Transverse colon (tissue), 4 donors: ENCODE data around the gene TGFB1. TPM values are rescaled to one million over a fixed set of nuclear protein-coding genes. Genes with fewer than 3 reads are reported as not detected.

Experiments used
- DNase-seq: peaks from one replicate; pipeline ENCODE4 v3.0.0-alpha.2; 2019
- H3K27ac ChIP-seq, 4 donors: fragments of 200-600 bp; sonication (generic); 2 replicates each; pipeline ENCODE4 v1.5.1; 2016 to 2018; ENCODE audit warnings: inconsistent platforms in 4 of 4
- H3K27me3 ChIP-seq: fragments of 200-600 bp; sonication (generic); 2 replicates; pipeline ENCODE4 v1.5.1; 2017; ENCODE audit warnings: inconsistent platforms
- H3K36me3 ChIP-seq, 4 donors: fragments of 200-600 bp; sonication (generic); 2 replicates each; pipeline ENCODE4 v1.5.1; 2017 to 2019; ENCODE audit warnings: inconsistent platforms in 4 of 4
- H3K4me1 ChIP-seq, 4 donors: fragments of 200-600 bp; sonication (generic); 2 replicates each; pipeline ENCODE4 v1.5.1; 2017 to 2020; ENCODE audit warnings: inconsistent platforms in 4 of 4
- H3K4me3 ChIP-seq, 4 donors: fragments of 200-600 bp; sonication (generic); 1 replicate in 1 of 4; 2 replicates in 3 of 4; pipeline versions ENCODE4 v1.5.1 to v1.6.1; 2017 to 2019; ENCODE audit warnings: inconsistent platforms in 4 of 4
- H3K9me3 ChIP-seq, 2 donors: fragments of 200-600 bp; sonication (generic); 2 replicates each; pipeline ENCODE4 v1.5.1; 2017 to 2019; ENCODE audit warnings: inconsistent platforms in 2 of 2
- CTCF ChIP-seq, 5 experiments: fragments of 200-600 bp in 3 of 5; fragments of 450-650 bp in 2 of 5; sonication (generic) in 3 of 5; IDR thresholded peaks; 1 replicate in 2 of 5; 2 replicates in 3 of 5; pipeline ENCODE4 v1.5.1; 2016 to 2017; ENCODE audit warnings: antibody characterized with exemption in 5 of 5, inconsistent platforms in 3 of 5, mild to moderate bottlenecking in 2 of 5, moderate library complexity in 1 of 5
- EP300 ChIP-seq: sonication (generic); formaldehyde crosslinking; IDR thresholded peaks from one replicate; pipeline ENCODE4 v1.6.1; 2017; ENCODE audit warnings: antibody characterized with exemption, low read depth
- POLR2A ChIP-seq: fragments of 450-650 bp; IDR thresholded peaks from one replicate; pipeline ENCODE4 v1.6.1; 2016; ENCODE audit warnings: antibody characterized with exemption, mild to moderate bottlenecking, moderate library complexity
- POLR2AphosphoS5 ChIP-seq, 3 donors: sonication (generic); formaldehyde crosslinking; IDR thresholded peaks; one replicate each; pipeline ENCODE4 v1.6.1; 2016; ENCODE audit warnings: antibody characterized with exemption in 3 of 3
- WGBS, 2 donors: methylation state at CpG; one replicate each; pipeline ENCODE4 v1.1.5; 2018; ENCODE audit warnings: low coverage in 1 of 2; 5-methylcytosine and 5-hydroxymethylcytosine counted together
- in situ Hi-C, 4 donors: fragments of 200-750 bp; cut with MboI; loops; one replicate each; pipeline versions ENCODE4 v1.15.0 to v1.15.1; 2017; ENCODE audit warnings: low sequenced_read_pairs in 3 of 4, low pct_ligation_motif_present in 1 of 4, low pct_unique_long_range_greater_than_20kb in 1 of 4
- intact Hi-C: fragments of 100-400 bp; cut with DNase I; formaldehyde crosslinking; loops from one replicate; pipeline ENCODE4 v1.15.1; 2023; ENCODE audit warnings: low total_unique reads
- total RNA-seq, 4 donors: library from RNA; depleted of rRNA; stranded (reverse); fragments of >200 nt; gene quantifications; one replicate each; pipeline ENCODE4 v1.1.0, GENCODE V29; 2016

Gene TGFB1
- total RNA-seq, 4 donors from 2014 or later = 4.4 to 30.3 (median 9.7) TPM

- intact Hi-C loops (no loop called here), in situ Hi-C loops (no loop called here)
- DNase-seq = peak; percentile 90
- Histone ChIP-seq H3K4me1 (peaks cover 22 to 52% (median 34%) of the 10 kb centered on the region in 4 donors), H3K9me3 (no peaks in the 10 kb centered on the region), H3K27me3 (no peaks in the 10 kb centered on the region), H3K27ac (peak within 1 kb of the TSS; percentile 91 to 96 (median 93)), H3K4me3 (peak within 1 kb of the TSS; percentile 60 to 67 (median 64)), H3K36me3 (peaks cover 0 to 28% (median 10%) of the 10 kb centered on the region in 4 donors)
- TF ChIP-seq POLR2A (peak; percentile 76), CTCF (IDR thresholded peaks at IDR 0.05) (no peak), POLR2AphosphoS5 (IDR thresholded peaks at IDR 0.05) (peak; percentile 61 to 88 (median 73))
- WGBS, 2 donors = 1% methylated on average over 35 to 47 of the region's 47 CpGs
Measured at GRCh38 chr19:41310033-41310831, 43.5 kb downstream of the TGFB1 start, which contains the start of gene CCDC97. Gene CCDC97, plus strand, starts transcription at chr19:41310172. Its CDS starts 139 bp downstream, at chr19:41310311.

- in situ Hi-C loops = no loop called here
- no peak for DNase-seq
- intact Hi-C loops = loop anchor here (5.0 kb wide), 1 partner anchor 37 kb away; no protein-coding TSS in a partner anchor
- no peaks in the 10 kb centered on the region for H3K9me3 ChIP-seq
- H3K4me3 ChIP-seq = peak overlapping the region; percentile 60 to 67 (median 64)
- WGBS, 2 donors = 0 to 7% methylated on average over 14 to 26 of the region's 26 CpGs
- TF ChIP-seq CTCF (IDR thresholded peaks at IDR 0.05) (no peak), POLR2AphosphoS5 (IDR thresholded peaks at IDR 0.05) (peak; percentile 6 to 63 (median 39))
- no peaks in the 10 kb centered on the region for H3K27me3 ChIP-seq
- peak overlapping the region; percentile 91 to 96 (median 93) for H3K27ac ChIP-seq
- H3K36me3 ChIP-seq = peaks cover 0 to 32% (median 14%) of the 10 kb centered on the region in 4 donors
- peaks cover 22 to 60% (median 34%) of the 10 kb centered on the region in 4 donors for H3K4me1 ChIP-seq
Measured at GRCh38 chr19:41309180-41310032, 44.3 kb downstream of the TGFB1 start.

GRCh38 chr19:41308450-41309179 is 45.1 kb downstream of the TGFB1 start:
- H3K4me1 ChIP-seq = peaks cover 22 to 61% (median 34%) of the 10 kb centered on the region in 4 donors
- in situ Hi-C loops = no loop called here
- TF ChIP-seq POLR2AphosphoS5 (IDR thresholded peaks at IDR 0.05) = peak in 2 of 3 donors; percentile 67 to 69
- TF ChIP-seq EP300 = no peak
- peak; percentile 22 for TF ChIP-seq POLR2A
- peak; percentile 98 to 99 (median 99) for TF ChIP-seq CTCF (IDR thresholded peaks at IDR 0.05)
- peak overlapping the region; percentile 91 to 96 (median 93) for H3K27ac ChIP-seq
- H3K27me3 ChIP-seq = no peaks in the 10 kb centered on the region
- 0 to 19% methylated on average over 1 to 8 of the region's 8 CpGs for WGBS, 2 donors
- peak overlapping the region in 1 of 4 donors; percentile 60 for H3K4me3 ChIP-seq
- peak; percentile 97 for DNase-seq
- intact Hi-C loops = loop anchor here (5.0 kb wide), 1 partner anchor 36 kb away; no protein-coding TSS in a partner anchor
- no peaks in the 10 kb centered on the region for H3K9me3 ChIP-seq
- H3K36me3 ChIP-seq = peaks cover 0 to 40% (median 16%) of the 10 kb centered on the region in 4 donors
